GM10266 (cell line): ENCODE data around the gene ACVR1.
"Not testable (repeated sequence)": the region's sequence is repeated elsewhere in the genome, so short reads cannot be mapped to it uniquely, and the experiment has no call there.

Experiments used
- DNase-seq: peaks from one replicate; pipeline ENCODE4 v3.0.0; 2012; ENCODE audit errors: extremely low spot score
- CTCF ChIP-seq: IDR thresholded peaks from 2 replicates; pipeline ENCODE4 v1.5.1; 2012; ENCODE audit warnings: mild to moderate bottlenecking, low read depth; ENCODE audit not compliant: control insufficient read depth, insufficient read depth; ENCODE audit errors: missing control alignments

Gene ACVR1

DNA sequence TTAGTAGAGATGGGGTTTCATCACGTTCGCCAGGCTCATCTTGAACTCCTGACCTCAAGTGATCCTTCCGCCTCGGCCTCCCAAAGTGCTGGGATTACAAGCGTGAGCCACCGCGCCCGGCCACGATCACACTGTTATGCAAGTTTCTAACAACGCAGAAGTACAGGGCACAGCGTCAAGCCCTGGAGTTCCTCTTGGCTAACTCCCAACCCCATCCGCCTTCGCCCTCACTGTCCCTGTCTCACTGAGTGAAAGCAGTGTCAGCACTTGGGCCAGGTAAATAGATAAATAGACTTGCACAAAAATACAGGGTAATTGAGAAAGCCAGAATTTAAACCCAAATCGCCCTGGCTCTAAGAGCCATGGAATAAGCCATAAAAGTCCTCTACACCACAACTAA, 111.7 kb downstream of the ACVR1 start:
- no peak for DNase-seq
- TF ChIP-seq CTCF = no peak

DNA sequence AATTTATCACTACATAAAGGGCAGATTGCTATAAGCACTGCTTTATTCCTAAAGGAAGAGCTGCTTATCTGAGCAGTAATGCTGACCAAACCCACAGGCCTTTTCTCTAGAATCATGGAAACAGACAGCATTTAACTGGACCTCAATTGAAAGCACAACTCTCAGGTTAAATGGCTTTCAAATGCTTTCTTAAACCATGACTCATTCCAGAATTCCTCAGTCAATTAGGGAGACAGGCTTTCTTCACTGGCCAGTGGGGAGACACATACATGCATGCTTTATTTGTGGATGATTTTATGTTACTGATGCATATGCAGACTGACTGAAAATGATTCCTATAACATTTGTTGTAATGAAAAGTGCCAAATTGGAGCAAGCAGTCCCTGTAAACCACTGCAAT, 114.6 kb downstream of the ACVR1 start:
- TF ChIP-seq CTCF = no peak
- no peak for DNase-seq

DNA sequence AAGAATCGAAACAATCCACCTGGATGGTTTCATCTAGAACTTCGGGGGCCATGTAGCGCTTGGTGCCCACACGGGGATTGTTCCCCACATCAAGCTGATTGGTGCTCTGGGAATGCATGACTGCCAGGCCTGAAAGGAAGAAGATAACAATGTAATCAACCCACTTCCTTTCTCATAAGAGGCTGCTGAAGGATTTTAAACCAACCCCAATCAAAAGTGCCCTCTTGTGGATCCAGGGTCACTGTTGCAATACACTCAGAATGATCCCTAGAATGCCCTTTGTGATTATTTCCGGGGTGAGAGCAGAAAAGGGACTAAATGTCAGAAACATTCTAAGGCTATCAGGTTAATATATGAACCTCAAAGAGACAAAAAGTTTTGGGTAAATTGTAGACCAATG, 115.2 kb downstream of the ACVR1 start:
- DNase-seq = no peak

DNA sequence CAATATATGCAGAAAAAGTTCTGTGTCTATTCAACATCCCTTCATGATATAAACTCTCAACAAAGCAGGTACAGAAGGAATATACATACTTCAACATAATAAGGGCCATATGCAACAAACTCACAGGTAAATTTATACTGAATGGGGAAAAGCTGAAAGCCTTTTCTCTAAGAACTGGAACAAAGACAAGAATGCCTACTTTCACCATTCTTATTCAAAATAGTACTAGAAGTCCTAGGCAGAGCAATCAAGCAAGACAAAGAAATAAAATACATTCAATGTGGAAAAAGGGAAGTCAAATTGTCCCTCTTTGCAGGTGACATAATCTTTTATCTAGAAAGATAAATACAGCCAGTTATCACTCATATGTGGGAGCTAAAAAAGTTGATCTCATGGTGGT, 116.3 kb downstream of the ACVR1 start:
- TF ChIP-seq CTCF = no peak
- DNase-seq = no peak

More for the DNA sequence above, 115.2 kb downstream of the ACVR1 start:
- no peak for TF ChIP-seq CTCF

- no peak for DNase-seq
- no peak for TF ChIP-seq CTCF
These were observed 117.5 kb downstream of the ACVR1 start for GRCh38 chr2:157758586-157758985.

DNA sequence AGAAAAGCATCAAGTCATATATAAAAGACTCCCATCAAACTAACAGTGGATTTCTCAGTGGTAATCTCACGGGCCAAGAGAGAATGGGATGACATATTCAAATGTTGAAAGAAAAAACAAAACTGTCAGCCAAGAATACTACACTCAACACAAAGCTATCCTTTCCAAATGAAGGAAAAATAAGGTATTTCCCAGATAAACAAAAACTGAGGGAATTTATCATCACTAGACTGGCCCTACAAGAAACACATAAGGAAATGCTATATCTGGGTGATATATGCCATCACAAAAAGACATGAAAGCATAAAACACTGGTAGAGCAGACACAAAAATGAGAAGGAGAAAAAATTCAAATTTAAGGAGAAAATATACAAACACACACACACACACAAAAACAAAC, 118.6 kb downstream of the ACVR1 start:
- no peak for TF ChIP-seq CTCF
- no peak for DNase-seq

DNA sequence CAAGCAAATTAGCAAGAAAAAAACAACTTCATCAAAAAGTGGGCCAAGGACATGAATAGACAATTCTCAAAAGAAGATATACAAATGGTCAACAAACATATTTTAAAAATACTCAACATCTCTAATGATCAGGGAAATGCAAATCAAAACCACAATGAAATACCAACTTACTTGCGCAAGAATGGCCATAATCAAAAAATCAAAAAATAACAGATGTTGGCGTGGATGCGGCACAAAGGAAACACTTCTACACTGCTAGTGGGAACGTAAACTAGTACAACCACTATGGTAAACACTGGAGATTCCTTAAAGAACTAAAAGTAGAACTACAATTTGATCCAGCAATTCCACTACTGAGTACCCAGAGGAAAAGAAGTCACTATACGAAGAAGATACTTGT, 119.7 kb downstream of the ACVR1 start:
- DNase-seq = not testable (repeated sequence)

DNA sequence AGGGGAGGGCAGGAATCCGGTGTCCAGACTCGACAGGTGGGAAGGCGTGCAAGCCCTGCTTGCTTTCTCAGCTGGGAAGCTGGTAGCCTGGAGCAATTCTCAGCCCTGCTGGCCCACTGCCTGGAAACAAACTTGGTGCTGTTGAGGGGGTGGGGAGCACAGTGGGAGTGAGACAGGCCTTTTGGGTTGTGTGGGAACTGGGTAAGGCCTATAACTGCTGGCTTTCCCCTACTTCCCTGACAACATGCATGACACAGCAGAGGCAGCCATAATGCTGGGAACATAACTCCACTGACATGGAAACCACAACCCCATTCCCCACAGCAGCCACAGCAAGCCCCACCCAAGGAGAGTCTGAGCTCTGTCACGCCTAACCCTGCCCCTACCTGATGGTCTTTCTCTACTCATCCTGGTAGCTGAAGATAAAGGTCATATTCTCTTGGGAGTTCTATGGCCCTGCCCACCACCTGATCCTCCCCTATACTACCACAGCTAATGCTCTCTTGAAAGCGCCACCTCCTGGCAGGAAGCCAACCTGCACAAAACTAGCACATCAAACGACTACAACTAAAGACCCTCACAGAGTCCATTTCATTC, 124.6 kb downstream of the ACVR1 start:
- no peak for DNase-seq
- peak; percentile 12 for TF ChIP-seq CTCF
